GM19043 (cell line): Measurements from ENCODE around the gene MICOS13.
"Not testable (repeated sequence)": the region's sequence is repeated elsewhere in the genome, so short reads cannot be mapped to it uniquely, and the experiment has no call there.

Experiments used
- ATAC-seq: cut with Tn5 transposase; IDR thresholded peaks from one replicate; pipeline ENCODE4 v1.9.1; 2021; ENCODE audit warnings: low read depth; ENCODE audit not compliant: unreplicated experiment

The MICOS13 gene

GRCh38 chr19:5680437-5681368 is at the start of gene MICOS13, which contains the start of gene HSD11B1L:
MICOS13 (minus strand) TSS chr19:5680516; CDS start chr19:5680486, 30 bp downstream.
HSD11B1L (plus strand) TSS chr19:5681027; CDS start chr19:5684833, 3,806 bp downstream.
- peak; percentile 81 for ATAC-seq

- ATAC-seq = no peak
These were observed 47.2 kb upstream of the MICOS13 start for GRCh38 chr19:5727453-5728050.

DNA sequence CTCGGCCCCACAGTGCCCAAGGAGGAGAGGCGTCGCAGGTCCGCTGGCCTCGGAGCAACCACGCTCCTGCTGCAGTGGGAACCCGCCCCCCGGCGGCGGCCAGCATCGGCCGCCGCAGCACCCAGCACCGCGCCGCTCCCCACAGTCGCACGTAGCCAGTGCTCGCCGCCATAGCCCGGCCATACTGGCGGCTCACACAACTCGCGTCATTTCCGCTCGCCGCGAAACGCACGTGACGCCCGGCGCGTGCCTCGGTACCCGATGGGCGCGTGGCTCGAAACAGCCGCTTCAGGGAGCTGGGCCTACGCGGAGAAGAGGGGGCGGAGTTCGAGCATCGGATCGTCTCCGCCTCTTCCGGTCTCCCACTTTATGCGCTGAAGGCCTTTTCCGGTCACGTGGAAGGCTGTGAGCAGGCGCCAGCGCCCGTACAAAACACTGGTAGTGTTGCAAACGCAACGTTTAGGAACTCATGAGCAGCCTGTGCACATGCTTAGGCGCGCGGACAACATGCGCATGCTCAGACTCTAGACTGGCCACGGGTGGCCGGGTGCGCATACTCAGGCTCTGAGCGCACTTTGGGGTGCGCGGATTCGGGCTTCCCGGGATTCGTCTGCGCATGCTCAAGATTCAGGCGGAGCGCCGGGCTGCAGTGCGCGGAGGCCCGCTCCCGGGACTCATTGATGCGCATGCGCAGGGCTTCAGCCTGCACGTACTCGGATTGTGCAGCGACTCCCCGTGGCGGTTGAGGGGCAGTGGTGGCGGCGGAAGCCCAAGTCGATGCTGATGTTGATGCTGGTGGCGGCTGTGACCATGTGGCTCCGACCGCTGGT is 39.9 kb upstream of the MICOS13 start, which contains the start of the genes CATSPERD and LONP1:
Gene CATSPERD (plus strand): TSS at position 677 of the 830 bp plus-strand sequence. CDS start 101 bp downstream, at position 778.
Gene LONP1 (minus strand): TSS at position 186 of the 830 bp plus-strand sequence. CDS start 14 bp downstream, at position 172.
- peak; percentile 79 for ATAC-seq

- ATAC-seq = no peak
These were observed 39.1 kb upstream of the MICOS13 start for GRCh38 chr19:5719274-5719960.

DNA sequence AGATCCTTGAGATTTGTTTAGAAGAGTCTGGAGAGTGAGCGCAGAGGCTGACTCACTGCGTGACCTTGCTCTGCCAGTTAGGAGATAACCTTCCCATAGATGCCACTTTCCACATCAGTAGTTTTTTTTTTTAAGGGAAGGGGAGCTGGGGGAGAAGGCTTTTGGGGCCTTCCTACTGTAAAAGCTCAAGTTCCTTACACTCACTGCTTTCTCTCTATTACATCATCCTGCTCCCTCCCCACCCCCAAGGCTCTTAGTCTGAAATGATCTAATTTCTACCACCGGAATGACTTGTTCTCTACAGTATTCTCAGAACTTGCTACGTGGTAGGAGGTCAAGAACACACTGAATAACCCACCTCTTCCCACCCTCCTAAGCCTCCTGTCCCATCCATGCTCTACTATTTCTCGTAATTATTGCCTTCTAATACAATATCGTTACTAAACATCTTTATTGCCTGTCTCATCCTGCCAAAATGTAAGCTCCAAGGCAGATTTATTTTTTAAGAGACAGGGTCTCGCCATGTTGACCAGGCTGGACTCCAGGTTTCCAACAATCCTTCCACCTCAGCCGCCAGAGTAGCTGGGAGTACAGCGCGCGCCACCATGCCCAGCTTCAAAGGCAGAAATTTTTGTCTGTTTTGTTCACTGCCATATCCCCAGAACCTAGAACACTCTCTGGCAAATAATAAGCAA is 38.4 kb upstream of the MICOS13 start:
- no peak for ATAC-seq

DNA sequence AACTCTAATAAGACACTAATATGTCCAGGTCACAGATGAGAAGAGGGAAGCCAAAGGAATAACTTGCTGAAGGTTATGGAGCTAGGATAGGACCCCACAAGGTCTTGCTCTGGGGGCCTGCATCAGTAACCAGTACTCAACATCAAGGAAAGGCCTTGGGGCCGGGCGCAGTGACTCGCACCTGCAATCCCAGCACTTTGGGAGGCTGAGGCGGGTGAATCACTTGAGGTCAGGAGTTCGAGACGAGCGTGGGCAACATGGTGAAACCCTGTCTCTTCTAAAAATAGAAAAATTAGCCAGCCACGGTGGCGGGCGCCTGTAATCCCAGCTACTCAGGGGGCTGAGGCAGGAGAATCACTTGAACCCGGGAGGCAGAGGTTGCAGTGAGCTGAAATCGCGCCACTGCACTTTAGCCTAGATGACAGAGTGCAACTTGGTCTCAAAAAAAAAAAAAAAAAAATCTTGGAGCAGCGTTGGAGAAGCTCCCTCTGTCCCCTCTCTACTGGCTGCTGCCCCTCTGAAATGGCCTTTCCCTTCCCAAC is 37.8 kb upstream of the MICOS13 start:
- no peak for ATAC-seq

GRCh38 chr19:5717215-5717935 is 37.1 kb upstream of the MICOS13 start:
- ATAC-seq = no peak

DNA sequence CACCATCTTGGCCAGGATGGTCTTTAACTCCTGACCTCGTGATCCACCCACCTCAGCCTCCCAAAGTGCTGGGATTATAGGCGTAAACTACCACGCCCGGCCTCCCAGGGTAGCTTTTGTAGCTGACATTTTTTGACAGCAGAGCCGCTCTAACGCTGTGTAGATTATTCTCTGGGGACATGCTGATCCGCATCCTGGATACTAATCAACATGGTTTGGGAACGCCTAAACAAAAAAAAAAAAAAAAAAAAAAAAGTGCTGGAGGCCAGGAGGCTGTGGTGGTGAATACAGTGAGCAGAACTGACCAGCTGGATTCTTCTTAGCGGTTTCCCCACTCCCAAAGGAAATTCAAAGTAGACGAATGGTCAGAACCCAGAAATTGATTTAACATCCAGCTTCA is 34.5 kb upstream of the MICOS13 start:
- no peak for ATAC-seq

- ATAC-seq = no peak
These were observed 32.9 kb upstream of the MICOS13 start for GRCh38 chr19:5713228-5713627.

DNA sequence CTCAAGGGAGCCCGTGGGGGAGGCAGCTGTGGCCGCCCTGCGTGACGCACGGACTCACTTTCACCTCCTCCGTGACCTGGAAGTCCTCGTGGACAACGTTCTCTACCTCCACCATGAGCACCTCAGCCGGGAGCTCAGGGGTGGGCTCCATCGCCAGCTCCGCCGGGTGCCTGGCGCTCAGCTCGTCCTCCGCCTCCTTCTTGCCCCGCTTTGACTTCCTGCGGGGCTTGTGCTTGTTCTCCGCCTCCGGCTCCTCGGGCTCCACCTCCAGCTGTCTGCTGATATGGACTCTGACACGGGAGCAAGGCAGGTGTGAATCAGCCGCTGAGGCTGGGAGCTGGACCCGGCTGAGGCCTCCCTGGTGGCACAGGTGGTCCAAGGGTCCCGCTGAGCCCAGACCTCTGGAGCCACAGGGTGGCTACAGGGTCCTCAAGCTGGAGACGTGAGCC is 31.4 kb upstream of the MICOS13 start:
- ATAC-seq = no peak

- ATAC-seq = no peak
These were observed 30.7 kb upstream of the MICOS13 start for GRCh38 chr19:5711025-5711424.

DNA sequence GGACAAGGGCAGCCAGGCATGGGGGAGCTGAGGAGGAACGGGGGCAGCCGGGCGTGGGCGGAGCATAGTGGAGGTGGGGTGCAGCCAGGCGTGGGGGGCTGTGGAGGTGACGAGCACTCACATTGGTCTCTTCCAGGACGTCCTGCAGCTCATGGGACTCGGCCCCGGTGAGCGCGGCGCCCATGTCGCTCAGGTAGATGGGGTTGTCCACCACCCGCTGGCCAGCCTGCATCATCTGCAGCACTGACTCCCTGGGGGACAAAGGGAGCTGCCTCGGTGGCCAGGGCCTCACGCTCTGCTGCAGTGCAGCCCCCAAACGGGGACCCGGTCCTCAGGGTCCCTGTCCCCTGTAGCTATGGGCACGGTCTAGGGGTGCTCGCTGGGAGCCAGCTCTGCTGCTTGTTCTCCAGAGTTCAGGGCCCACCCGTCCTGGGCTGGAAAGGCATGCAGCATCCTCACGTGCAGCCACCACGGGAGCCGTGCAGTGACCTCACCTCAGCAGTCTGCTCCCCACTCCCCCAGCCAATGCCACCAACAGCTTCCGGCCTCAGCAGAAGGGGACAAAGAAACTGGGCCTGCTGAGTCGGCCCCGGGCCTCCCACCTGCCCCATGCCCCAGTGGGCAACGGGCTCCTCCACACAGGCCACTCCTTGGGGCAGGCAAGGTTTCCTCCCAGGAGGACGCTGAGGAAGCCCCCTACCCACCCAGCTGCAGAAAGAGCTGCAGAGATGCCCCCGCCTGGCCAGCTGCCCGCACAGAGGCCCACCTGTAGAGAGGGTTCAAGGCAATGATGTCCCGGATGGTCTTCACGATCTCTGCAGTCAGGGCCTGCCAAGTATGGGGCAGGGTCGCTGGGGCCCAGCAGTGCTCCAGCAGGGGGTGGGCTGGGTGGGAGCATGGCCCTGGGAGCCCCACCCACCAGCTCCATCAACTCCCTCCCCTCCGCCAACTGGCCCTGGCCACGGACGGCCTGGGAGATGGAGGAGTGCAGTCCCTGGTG is 27.6 kb upstream of the MICOS13 start:
- no peak for ATAC-seq

DNA sequence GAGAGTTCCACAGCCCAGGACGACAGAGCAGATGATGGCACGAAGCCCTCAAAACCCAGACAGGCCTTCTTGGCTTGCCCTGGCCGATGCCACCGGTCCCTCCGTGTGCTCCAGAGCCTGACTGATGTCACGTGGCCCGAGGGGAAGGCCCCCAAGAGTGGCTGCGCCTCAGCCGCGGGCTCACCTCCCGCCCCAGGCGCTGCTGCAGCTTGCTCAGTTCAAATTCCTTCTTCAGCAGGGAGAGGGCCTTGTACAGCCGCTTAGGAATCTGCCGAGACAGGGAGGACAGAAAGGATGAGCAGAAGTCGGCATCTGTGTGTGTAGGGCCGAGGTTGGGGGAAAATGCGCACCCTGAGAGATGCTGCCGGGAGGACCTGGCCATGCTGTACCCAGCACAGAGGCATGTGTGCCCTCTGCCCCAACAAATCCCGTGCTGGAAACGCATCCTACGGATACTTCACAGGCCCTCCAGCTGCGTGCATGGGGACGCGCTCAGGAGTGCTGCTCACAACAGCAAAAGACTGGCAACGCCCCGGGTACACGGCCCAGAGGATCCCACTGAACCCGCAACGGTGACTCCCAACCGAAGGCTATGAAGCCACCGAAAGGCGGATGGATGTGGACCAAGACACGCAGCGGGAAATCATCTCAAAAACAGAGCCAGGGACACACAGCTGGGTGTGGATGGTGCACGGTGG is 26.7 kb upstream of the MICOS13 start:
- no peak for ATAC-seq

GRCh38 chr19:5705552-5705951 is 25.2 kb upstream of the MICOS13 start:
- ATAC-seq = no peak

DNA sequence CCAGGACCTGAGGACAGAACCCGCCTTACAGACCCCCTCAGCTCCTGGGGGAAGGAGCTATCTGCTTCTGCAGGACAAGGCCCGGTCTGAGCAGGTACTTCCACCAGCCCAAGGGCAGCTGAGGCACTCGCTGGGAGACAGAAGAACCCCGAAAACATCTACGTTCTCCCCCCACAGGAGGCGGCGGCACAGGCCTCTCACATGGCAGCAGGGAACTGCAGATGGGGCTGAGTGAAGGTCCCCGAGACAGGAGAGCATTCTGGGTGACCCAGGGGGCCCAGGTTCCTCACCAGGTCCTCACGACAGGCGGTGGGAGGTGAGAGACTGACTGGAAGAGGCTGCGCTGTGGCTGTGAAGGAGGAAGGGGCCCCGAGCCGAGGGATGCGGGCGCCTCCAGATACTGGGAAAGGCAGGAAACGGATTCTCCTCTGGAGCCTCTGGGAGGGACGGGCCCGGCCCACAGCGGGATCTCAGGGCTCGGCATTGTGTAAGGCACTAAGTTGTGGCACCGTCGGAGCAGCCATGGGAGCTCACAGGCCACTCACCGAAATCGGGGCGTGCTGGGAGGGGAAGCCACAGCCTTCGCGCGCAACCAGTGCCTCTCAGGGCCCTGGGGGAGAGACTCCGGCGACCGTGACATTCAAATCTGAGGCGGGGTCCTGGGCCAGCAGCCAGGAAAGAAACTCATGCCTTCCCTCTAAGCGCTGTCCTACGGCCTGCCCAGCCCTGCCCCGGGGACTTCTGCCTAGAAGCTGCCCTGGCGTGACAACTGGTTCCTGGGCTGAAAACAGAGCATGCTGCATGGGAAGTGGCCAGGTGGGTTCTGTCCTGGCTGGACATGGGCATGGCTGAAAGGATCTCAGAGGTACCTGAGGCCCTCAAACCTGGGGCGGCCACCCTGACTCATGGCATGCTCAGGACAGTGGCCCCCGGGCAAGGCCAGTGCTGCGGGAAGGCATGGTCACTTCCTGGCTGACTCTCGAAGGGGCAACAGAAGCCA is 23.8 kb upstream of the MICOS13 start:
- ATAC-seq = no peak

DNA sequence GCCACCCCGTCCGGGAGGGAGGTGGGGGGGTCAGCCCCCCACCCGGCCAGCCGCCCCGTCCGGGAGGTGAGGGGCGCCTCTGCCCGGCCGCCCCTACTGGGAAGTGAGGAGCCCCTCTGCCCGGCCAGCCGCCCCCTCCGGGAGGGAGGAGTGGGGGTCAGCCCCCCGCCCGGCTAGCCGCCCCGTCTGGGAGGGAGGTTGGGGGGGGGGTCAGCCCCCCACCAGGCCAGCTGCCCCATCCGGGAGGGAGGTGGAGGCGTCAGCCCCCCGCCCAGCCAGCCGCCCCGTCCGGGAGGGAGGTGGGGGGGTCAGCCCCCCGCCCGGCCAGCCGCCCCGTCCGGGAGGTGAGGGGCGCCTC is 21.7 kb upstream of the MICOS13 start:
- ATAC-seq = not testable (repeated sequence)
